Adrenal gland (tissue), 12 donors: ENCODE measurements around the gene RGS19. TPM values are rescaled to one million over a fixed set of nuclear protein-coding genes. Genes with fewer than 3 reads are reported as not detected.

Source experiments
- DNase-seq, 7 donors: peaks; one replicate each; pipeline ENCODE4 v3.0.0-alpha.2; 2019 to 2020
- H3K27ac ChIP-seq, 5 donors: fragments of 200-600 bp; sonication (generic) in 4 of 5; 1 replicate in 3 of 5; 2 replicates in 2 of 5; pipeline versions ENCODE4 v1.5.1 to v1.8.0; 2016 to 2020; ENCODE audit warnings: mild to moderate bottlenecking in 1 of 5
- H3K27me3 ChIP-seq: fragments of 200-600 bp; 2 replicates; pipeline ENCODE4 v1.8.0; 2021
- H3K36me3 ChIP-seq, 2 donors: fragments of 200-600 bp; replicated peaks in 1 of 2; 1 replicate in 1 of 2; 2 replicates in 1 of 2; pipeline versions ENCODE4 v1.5.1 to v1.8.0; 2018 to 2022
- H3K4me1 ChIP-seq, 2 donors: fragments of 200-600 bp; replicated peaks in 1 of 2; 1 replicate in 1 of 2; 2 replicates in 1 of 2; pipeline versions ENCODE4 v1.5.1 to v1.8.0; 2018 to 2021
- H3K4me3 ChIP-seq, 4 donors: fragments of 200-600 bp; sonication (generic) in 3 of 4; one replicate each; pipeline ENCODE4 v1.5.1; 2016 to 2018
- H3K9me3 ChIP-seq, 3 donors: fragments of 200-600 bp; sonication (generic) in 1 of 3; replicated peaks in 1 of 3; 1 replicate in 2 of 3; 2 replicates in 1 of 3; pipeline versions ENCODE4 v1.5.1 to v1.8.0; 2016 to 2021
- CTCF ChIP-seq, 6 experiments: fragments of 450-650 bp in 4 of 6; fragments of 200-600 bp in 2 of 6; sonication (generic) in 1 of 6; IDR thresholded peaks; 1 replicate in 5 of 6; 2 replicates in 1 of 6; pipeline versions ENCODE4 v1.5.1 to v1.8.0; 2016 to 2021; ENCODE audit warnings: antibody characterized with exemption in 6 of 6, mild to moderate bottlenecking in 2 of 6, moderate library complexity in 1 of 6
- POLR2A ChIP-seq, 2 donors: fragments of 450-650 bp; IDR thresholded peaks; one replicate each; pipeline ENCODE4 v1.6.1; 2017; ENCODE audit warnings: antibody characterized with exemption in 2 of 2, mild to moderate bottlenecking in 2 of 2, moderate library complexity in 1 of 2
- WGBS, 4 donors: extraction: QIAGEN DNeasy Blood & Tissue Kit in 2 of 4; methylation state at CpG; one replicate each; pipeline versions ENCODE4 v1.1.5 to v1.1.7; 2013 to 2017; 5-methylcytosine and 5-hydroxymethylcytosine counted together
- intact Hi-C, 2 donors: fragments of 100-400 bp; cut with DNase I; formaldehyde crosslinking; loops; one replicate each; pipeline versions ENCODE4 v1.14.1 to v1.15.0; 2022 to 2023
- polyA plus RNA-seq, 3 donors: library from polyadenylated mRNA; stranded (reverse); fragments of 200-250 nt in 2 of 3; fragments of 350-450 nt in 1 of 3; fragmentation: Illumina TruSeq in 1 of 3; extraction: RNeasy Lipid Tissue Mini Kit (QIAGEN cat#74804) in 1 of 3; gene quantifications; one replicate each; pipeline ENCODE4 v1.2.3, GENCODE V29; 2013 to 2014
- total RNA-seq, 9 donors: library from RNA; depleted of rRNA in 4 of 9; stranded (reverse); fragments of >200 nt in 4 of 9; fragments of 120-200 nt in 1 of 9; fragmentation: NEBNext Ultra II Directional in 1 of 9; extraction: Animal tissue kit (Norgen Biotek cat#: 25700) in 1 of 9; gene quantifications; one replicate each; pipeline versions ENCODE4 v1.1.0 to v1.2.4, GENCODE V29; 2013 to 2023
- donor health status: healthy with polysubstance abuse.
- donor health status: Bipolar disorder and iron deficiency.
- donor health status: DM: yes; HTN: yes; CAD: no.
- donor health status: DM: no; HTN: no; CAD: no.
- donor health status: DM: no; HTN: no; CAD: no.
- donor health status: DM: yes; HTN: yes; CAD: no.

RGS19 gene
- total and polyA plus RNA-seq, 12 donors: 3.0 to 42.0 (median 15.1) TPM

GRCh38 chr20:64050261-64051032 is 28.9 kb downstream of the RGS19 start:
- 72 to 82% (median 74%) methylated on average over 11 to 23 of the region's 23 CpGs for WGBS, 4 donors
- Histone ChIP-seq H3K36me3 (no peaks in the 10 kb centered on the region), H3K9me3 (no peaks in the 10 kb centered on the region), H3K4me1 (no peaks in the 10 kb centered on the region), H3K27ac (peak overlapping the region in 3 of 5 donors; percentile 30 to 80 (median 44)), H3K27me3 (peaks cover 60% of the 10 kb centered on the region), H3K4me3 (no peak overlapping the region)
- intact Hi-C loops: no loop called here
- no peak for TF ChIP-seq POLR2A (IDR thresholded peaks at IDR 0.05)
- TF ChIP-seq CTCF (IDR thresholded peaks at IDR 0.05): no peak
- no peak for DNase-seq

GRCh38 chr20:64049878-64050260 is 29.4 kb downstream of the RGS19 start:
- DNase-seq: no peak
- Histone ChIP-seq H3K36me3 (no peaks in the 10 kb centered on the region), H3K9me3 (no peaks in the 10 kb centered on the region), H3K27me3 (peaks cover 60% of the 10 kb centered on the region), H3K4me3 (peak overlapping the region in 1 of 4 donors; percentile 32), H3K4me1 (no peaks in the 10 kb centered on the region), H3K27ac (peak overlapping the region in 1 of 5 donors; percentile 80)
- TF ChIP-seq CTCF (IDR thresholded peaks at IDR 0.05) (no peak), POLR2A (IDR thresholded peaks at IDR 0.05) (no peak)
- 27 to 32% (median 32%) methylated on average over 3 to 16 of the region's 16 CpGs; no CpG with 5 or more reads in 1 of the 4 donors for WGBS, 4 donors
- intact Hi-C loops: loop anchor here in 1 of 2 donors (5.0 kb wide), 1 partner anchor 62 kb away; no protein-coding TSS in a partner anchor

GRCh38 chr20:64049060-64049877 is 30.0 kb downstream of the RGS19 start, which contains the start of gene SOX18:
Gene SOX18 (minus strand): TSS chr20:64049639. CDS start chr20:64049516, 123 bp downstream.
- 0 to 1% (median 0%) methylated on average over 1 to 97 of the region's 111 CpGs; no CpG with 5 or more reads in 1 of the 4 donors for WGBS, 4 donors
- DNase-seq: no peak
- Histone ChIP-seq H3K4me1 (no peaks in the 10 kb centered on the region), H3K9me3 (no peaks in the 10 kb centered on the region), H3K27me3 (peaks cover 60% of the 10 kb centered on the region), H3K36me3 (no peaks in the 10 kb centered on the region), H3K4me3 (peak within 1 kb of the TSS in 1 of 4 donors; percentile 32), H3K27ac (peak within 1 kb of the TSS in 1 of 5 donors; percentile 80)
- TF ChIP-seq CTCF (IDR thresholded peaks at IDR 0.05) (no peak), POLR2A (IDR thresholded peaks at IDR 0.05) (peak in 1 of 2 donors; percentile 50)
- intact Hi-C loops: loop anchor here in 1 of 2 donors (5.0 kb wide), 1 partner anchor 63 kb away; no protein-coding TSS in a partner anchor
